Stimulated activated CD8-positive, alpha-beta memory T cell treated with anti-CD3 and anti-CD28 coated beads, Interleukin-4, amount 100 ng/mL, for 48 hours (primary cell): ENCODE results near the gene DOK3.

ENCODE experiments used
- DNase-seq: peaks from one replicate; pipeline ENCODE4 v3.0.0-alpha.2; 2020

Gene DOK3

DNA sequence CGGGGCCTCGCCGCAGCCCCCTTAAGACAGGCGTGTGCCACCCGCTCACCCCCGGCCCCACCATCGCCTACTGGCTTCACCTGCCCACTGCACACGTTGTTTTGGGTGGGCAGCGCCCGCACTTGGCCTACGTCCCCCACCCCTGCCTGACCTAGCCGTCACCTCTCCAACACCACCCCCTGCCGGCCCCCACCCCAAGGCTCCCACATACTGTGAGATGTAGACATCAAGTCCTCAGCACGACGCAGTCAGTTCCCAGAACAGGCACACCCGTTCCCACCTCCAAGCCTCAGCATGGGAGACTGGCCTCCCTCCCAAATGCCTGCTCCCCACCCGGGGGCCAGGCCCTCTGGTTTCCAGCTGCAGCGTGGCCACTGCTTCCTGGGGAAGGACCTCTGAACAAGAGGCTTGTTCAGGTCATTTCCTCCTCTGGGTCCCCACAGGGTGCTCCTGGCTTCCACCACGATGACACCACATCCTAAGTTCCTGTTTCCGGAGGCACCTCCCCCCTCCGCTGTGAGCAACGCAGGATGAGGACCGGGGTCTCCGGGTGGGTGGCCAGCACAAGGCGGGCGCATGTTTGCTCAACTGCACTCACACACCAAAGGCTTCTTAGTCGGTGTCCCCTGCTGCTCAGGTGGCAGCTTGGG lies 47.5 kb downstream of the DOK3 start:
- DNase-seq, result no peak

DNA sequence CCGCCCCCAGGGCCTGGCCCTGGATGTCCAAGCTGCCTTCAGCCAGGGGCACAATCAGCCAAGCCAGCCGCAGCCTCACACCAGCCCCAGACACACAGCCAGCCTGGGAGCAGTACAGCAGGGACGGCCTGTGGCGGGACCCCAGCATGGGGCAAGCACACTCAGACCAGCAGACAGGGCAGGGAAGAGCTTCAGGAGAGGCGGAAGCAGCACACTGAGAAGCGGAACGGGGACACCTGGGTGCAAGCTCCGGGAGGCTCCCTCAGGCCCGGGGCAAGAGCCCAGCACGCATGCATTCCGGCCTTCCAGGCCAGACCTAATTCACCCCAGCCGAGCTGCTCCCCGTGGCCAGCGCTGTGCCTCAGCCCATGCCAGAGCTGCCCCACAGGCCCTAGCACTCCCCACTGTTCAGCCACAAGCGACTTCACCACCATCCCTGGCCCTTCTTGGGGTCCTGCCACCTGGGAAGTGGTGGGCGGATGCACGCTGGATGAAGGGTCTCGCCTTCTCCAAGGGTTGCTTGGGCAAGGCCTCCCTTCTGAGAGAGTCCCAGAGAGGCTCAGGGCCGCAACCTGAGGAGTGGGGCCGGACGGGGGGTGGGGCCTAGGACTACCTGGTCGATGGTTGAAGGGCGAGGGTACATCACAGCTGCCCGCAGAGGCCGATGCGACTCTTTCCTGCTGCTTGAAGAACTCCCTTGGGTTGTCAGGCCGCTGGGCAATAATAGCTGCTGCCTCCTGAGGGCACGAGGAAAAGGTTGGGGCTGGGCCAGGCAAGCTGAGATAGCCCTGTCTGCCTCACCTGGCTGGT lies 49.6 kb downstream of the DOK3 start:
- DNase-seq, result no peak

DNA sequence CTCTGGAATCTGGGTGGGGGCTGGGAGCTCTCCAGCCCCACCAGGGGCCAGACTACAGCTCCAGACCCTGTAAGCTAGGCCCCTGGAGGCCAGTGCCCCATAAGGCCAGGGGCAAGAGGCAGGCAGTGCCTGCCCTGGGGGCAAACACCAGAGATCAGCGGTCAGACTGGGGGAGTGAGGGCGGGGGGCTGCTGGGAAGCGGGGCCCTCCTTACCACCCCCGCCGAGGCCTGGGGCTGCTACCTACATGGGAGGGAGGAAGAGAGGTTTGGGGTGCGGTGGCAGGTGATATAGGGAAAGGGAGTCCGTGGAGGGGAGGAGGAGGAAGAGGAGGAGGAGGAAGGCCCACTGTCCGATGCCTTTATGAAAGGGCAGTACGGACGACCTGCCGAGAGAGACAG lies 50.3 kb downstream of the DOK3 start:
- DNase-seq, result no peak

GRCh38 chr5:177458912-177459350 lies 50.7 kb downstream of the DOK3 start:
- no peak for DNase-seq

GRCh38 chr5:177457852-177458681 lies 51.6 kb downstream of the DOK3 start:
- no peak for DNase-seq

GRCh38 chr5:177456976-177457851 lies 52.4 kb downstream of the DOK3 start:
- peak; percentile 72 for DNase-seq

DNA sequence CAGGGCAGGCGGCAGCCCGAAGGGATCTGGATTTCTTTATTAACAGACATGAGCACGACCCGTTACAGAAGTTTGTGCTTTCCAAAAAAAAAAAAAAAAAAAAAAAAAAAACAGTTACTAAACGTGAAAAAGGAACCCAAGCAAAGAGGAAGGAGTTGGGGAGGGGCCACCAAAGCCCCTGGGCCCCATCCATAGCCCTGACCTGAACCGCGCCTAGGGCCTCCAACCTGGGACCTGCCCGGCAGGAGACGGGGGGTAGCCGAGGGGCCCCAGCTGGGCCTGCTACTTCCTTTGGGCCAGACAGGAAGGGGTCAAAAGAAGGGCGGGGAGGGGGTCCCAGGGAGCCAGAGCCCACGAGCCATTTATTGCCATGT lies 53.0 kb downstream of the DOK3 start:
- DNase-seq, result no peak

- peak; percentile 99 for DNase-seq
Observed at GRCh38 chr5:177455661-177456590, 53.7 kb downstream of the DOK3 start.

- peak; percentile 96 for DNase-seq
Observed at GRCh38 chr5:177455036-177455660, 54.5 kb downstream of the DOK3 start.

GRCh38 chr5:177454397-177455035 lies 55.1 kb downstream of the DOK3 start:
- DNase-seq, result peak; percentile 99

DNA sequence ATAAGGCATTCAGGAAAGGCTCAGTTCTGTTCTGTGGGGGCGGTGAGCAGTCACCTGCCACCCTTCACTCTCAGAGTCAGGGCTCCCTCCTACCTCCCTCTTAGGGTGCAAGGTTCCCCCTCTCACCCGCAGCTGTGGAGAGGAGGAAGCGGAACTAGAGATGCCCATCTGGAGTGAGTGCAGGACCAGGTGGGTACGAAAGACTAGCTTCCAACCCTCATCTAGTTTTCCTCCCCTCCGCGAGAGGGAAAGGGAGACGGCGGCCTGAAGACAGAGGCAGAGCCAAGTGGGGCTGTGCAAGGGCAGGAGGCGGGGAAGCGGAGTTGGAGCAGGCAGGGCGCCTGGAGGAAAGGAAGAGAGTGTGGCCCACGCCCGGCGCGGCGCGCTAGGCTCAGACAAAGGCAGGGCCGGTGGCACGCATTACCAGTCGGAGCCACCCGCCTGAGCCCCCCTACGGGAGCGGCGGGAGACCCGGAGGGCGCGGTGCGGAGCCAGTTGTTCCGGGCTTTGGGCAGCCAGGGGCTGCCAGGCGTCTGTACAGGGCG lies 55.7 kb downstream of the DOK3 start:
- no peak for DNase-seq

GRCh38 chr5:177452688-177453638 lies 56.7 kb downstream of the DOK3 start:
- DNase-seq, result no peak
